MCF 10A (cell line): ENCODE results near the gene MAP2K5. TPM values are rescaled to one million over a fixed set of nuclear protein-coding genes. Genes with fewer than 3 reads are reported as not detected.

Experiments
- BruUV-seq: library from RNA; stranded (reverse); fragments of 400-500 nt; replicated peaks from 2 replicates; lab custom pipeline; 2021; lab: Mats Ljungman, UMichigan
- CTCF ChIA-PET: fragments of 300-600 bp; sonication (Branson Sonifier 250); formaldehyde crosslinking; extraction: SDS; loops from one replicate; lab custom pipeline; 2021; ENCODE audit warnings: antibody characterized with exemption, inconsistent platforms; lab: Yijun Ruan, JAX
- POLR2A ChIA-PET: fragments of 300-600, 350-650 bp; sonication (Branson Sonifier 250); formaldehyde crosslinking; extraction: SDS; loops from one replicate; lab custom pipeline; 2020; ENCODE audit warnings: antibody characterized with exemption, inconsistent platforms; lab: Yijun Ruan, JAX
- DNase-seq: peaks from one replicate; pipeline ENCODE4 v3.0.0-alpha.2; 2018; ENCODE audit not compliant: unreplicated experiment
- H3K27ac Mint-ChIP-seq: one replicate; pipeline ENCODE4 v1.8.0; 2022; ENCODE audit warnings: mild to moderate bottlenecking, low read depth, mixed read lengths; ENCODE audit not compliant: unreplicated experiment
- H3K27me3 Mint-ChIP-seq: one replicate; pipeline ENCODE4 v1.8.0; 2022; ENCODE audit warnings: mixed read lengths; ENCODE audit not compliant: insufficient read depth, unreplicated experiment
- H3K36me3 Mint-ChIP-seq: one replicate; pipeline ENCODE4 v1.8.0; 2022; ENCODE audit warnings: mild to moderate bottlenecking, moderate library complexity, mixed read lengths; ENCODE audit not compliant: insufficient read depth, unreplicated experiment
- H3K4me1 Mint-ChIP-seq: one replicate; pipeline ENCODE4 v1.8.0; 2022; ENCODE audit warnings: mixed read lengths; ENCODE audit not compliant: insufficient read depth, unreplicated experiment
- H3K4me3 Mint-ChIP-seq: one replicate; pipeline ENCODE4 v1.8.0; 2022; ENCODE audit warnings: mild to moderate bottlenecking, moderate library complexity, mixed read lengths; ENCODE audit not compliant: unreplicated experiment
- H3K9me3 Mint-ChIP-seq: one replicate; pipeline ENCODE4 v1.8.0; 2022; ENCODE audit warnings: mixed read lengths; ENCODE audit not compliant: unreplicated experiment
- intact Hi-C: fragments of 100-400 bp; cut with micrococcal nuclease; formaldehyde crosslinking; loops from 2 replicates; pipeline ENCODE4 v1.14.1; 2022
- total RNA-seq: library from RNA; stranded (reverse); gene quantifications from 2 replicates; pipeline ENCODE4 v1.2.3, GENCODE V29; 2022
- TF ChIP-seq, protein P1 (sequence below): fragments of 200-600 bp; IDR thresholded peaks from one replicate; pipeline ENCODE4 v1.8.0; 2022; ENCODE audit warnings: antibody characterized with exemption, mild to moderate bottlenecking; ENCODE audit not compliant: unreplicated experiment

Gene MAP2K5
- total RNA-seq, 1 experiment from 2014 or later: 24.4 TPM

DNA sequence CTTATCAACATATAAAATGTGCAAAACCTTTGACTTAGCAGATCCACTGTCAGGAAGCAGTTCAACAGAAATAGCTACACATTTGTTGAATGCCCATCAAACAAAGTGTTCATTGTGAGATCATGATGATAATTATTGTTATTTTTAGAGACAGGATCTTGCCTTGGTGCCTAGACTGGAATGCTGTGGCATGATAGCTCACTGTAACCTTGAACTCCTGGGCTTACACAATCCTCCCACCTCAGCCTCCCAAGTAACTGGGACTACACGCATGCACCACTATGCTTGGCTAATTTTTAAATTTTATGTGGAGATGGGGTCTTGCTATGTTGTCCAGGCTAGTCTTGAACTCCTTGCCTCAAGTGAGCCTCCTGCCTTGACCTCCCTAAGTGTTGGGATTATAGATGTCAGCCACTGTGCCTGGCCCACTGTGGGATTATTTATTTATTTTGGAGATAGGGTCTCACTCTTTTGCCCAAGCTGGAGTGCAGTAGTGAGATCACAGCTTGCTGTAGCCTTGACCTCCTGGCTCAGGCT is 8.8 kb downstream of the MAP2K5 start:
- intact Hi-C loops: no loop called here
- ChIA-PET CTCF (interaction anchor here (0.6 kb wide), 1 partner anchor 694 kb away, joined by 3 read pairs; no protein-coding TSS in a partner anchor), POLR2A (interaction anchor here (1.0 kb wide), 1 partner anchor 9 kb away, joined by 3 read pairs; the partner anchor contains the start of gene MAP2K5)
- Mint-ChIP-seq H3K4me1 (peaks cover 6% of the 10 kb centered on the region), H3K4me3 (no peak overlapping the region), H3K36me3 (peaks cover 28% of the 10 kb centered on the region), H3K27me3 (no peaks in the 10 kb centered on the region), H3K27ac (no peak overlapping the region), H3K9me3 (no peaks in the 10 kb centered on the region)
- TF ChIP-seq, protein P1, sequence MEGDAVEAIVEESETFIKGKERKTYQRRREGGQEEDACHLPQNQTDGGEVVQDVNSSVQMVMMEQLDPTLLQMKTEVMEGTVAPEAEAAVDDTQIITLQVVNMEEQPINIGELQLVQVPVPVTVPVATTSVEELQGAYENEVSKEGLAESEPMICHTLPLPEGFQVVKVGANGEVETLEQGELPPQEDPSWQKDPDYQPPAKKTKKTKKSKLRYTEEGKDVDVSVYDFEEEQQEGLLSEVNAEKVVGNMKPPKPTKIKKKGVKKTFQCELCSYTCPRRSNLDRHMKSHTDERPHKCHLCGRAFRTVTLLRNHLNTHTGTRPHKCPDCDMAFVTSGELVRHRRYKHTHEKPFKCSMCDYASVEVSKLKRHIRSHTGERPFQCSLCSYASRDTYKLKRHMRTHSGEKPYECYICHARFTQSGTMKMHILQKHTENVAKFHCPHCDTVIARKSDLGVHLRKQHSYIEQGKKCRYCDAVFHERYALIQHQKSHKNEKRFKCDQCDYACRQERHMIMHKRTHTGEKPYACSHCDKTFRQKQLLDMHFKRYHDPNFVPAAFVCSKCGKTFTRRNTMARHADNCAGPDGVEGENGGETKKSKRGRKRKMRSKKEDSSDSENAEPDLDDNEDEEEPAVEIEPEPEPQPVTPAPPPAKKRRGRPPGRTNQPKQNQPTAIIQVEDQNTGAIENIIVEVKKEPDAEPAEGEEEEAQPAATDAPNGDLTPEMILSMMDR: no peak
- DNase-seq: no peak
- no TSS peak for BruUV-seq

DNA sequence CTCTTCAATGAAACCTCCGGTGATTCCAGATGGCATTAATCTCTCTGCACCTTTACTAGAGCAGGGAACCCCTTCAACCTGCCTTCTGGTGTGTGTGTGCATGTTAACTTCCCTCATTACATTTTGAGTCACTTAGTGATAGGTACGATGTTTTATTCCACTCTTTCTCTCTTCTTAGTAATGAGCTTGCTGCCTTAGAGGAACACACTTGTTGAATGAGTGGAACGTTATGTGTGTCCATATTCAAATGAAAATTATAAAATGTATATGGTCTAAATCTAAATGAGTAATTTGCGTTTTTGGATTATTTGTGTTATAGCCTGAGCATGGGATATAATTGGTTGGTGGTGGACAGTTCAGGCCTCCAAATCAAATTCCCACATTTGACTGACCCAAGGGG is 12.1 kb downstream of the MAP2K5 start:
- no peak for DNase-seq
- Mint-ChIP-seq H3K27ac (no peak overlapping the region), H3K27me3 (no peaks in the 10 kb centered on the region), H3K4me3 (no peak overlapping the region), H3K36me3 (peaks cover 35% of the 10 kb centered on the region), H3K4me1 (no peaks in the 10 kb centered on the region), H3K9me3 (peaks cover 8% of the 10 kb centered on the region)
- TF ChIP-seq, protein P1: no peak
- POLR2A ChIA-PET: interaction anchor here (2.1 to 2.6 kb wide), 2 partner anchors 10 to 33 kb away, joined by 8 to 12 read pairs; partner anchors contain the start of gene C15orf61
- CTCF ChIA-PET: no interaction called here
- intact Hi-C loops: no loop called here
- BruUV-seq: no TSS peak

DNA sequence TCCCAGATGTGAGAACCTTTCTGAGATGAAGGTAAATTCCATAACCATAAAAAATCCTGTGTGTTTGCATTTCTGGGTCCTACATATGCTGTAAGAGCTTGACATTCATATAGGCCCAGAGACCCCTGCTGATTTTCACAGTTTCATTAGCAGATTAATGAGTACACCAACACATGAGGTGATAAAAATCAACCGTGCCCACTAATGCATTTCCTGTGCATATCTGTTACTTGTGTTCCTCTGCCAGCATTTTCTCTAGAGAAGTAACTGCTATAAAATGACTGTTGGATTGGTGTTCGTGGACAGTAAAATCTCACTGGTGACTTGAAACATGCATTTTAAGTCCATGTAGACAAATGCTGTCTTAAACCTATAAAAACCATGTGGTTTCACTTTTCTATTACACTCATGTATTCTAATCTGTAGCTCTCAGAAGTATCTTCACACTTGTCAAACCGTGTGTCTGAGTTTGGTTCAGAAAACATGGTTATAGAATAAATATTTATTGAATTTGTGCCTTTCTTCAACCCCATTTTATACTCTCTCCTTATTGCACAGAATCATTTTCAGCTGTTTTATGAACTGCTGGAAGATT is 14.6 kb downstream of the MAP2K5 start:
- TF ChIP-seq, protein P1: no peak
- no peaks in the 10 kb centered on the region for H3K27me3 Mint-ChIP-seq
- DNase-seq: no peak
- CTCF ChIA-PET: no interaction called here
- no peak overlapping the region for H3K27ac Mint-ChIP-seq
- H3K36me3 Mint-ChIP-seq: peaks cover 24% of the 10 kb centered on the region
- POLR2A ChIA-PET: interaction anchor here (0.6 to 1.5 kb wide), 3 partner anchors 13 to 30 kb away, joined by 3 to 4 read pairs (median 3); no protein-coding TSS in a partner anchor
- no peaks in the 10 kb centered on the region for H3K4me1 Mint-ChIP-seq
- H3K9me3 Mint-ChIP-seq: peaks cover 8% of the 10 kb centered on the region
- BruUV-seq: no TSS peak
- no peak overlapping the region for H3K4me3 Mint-ChIP-seq
- intact Hi-C loops: no loop called here

DNA sequence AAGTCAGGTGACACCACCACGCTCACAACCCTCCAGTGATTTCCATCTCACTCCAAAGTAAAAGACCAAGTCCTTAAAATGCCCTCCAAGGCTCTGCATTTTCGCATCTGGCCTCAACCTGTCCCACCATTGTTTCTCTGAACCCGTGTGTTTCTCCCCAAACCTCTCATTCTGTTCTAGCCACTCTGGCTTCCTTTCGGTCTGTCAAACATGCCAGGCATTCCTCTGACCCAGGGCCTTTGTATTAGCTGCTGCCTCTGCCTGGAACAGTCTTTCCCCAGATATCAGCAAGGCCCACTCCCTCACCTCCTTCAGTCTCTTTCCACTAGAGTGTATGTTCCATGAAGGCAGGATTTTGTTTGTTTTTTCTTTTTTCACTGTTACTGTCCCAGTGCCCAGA is 16.0 kb downstream of the MAP2K5 start:
- TF ChIP-seq, protein P1: no peak
- H3K27ac Mint-ChIP-seq: no peak overlapping the region
- H3K9me3 Mint-ChIP-seq: peaks cover 8% of the 10 kb centered on the region
- no peaks in the 10 kb centered on the region for H3K4me1 Mint-ChIP-seq
- ChIA-PET POLR2A (interaction anchor here (1.1 kb wide), 1 partner anchor 38 kb away, joined by 3 read pairs; the partner anchor contains the start of gene C15orf61), CTCF (no interaction called here)
- intact Hi-C loops: no loop called here
- peaks cover 21% of the 10 kb centered on the region for H3K36me3 Mint-ChIP-seq
- H3K4me3 Mint-ChIP-seq: no peak overlapping the region
- no peak for DNase-seq
- BruUV-seq: no TSS peak
- H3K27me3 Mint-ChIP-seq: no peaks in the 10 kb centered on the region
